H1 (cell line): ENCODE measurements around the gene PFKFB3. TPM values are rescaled to one million over a fixed set of nuclear protein-coding genes. Genes with fewer than 3 reads are reported as not detected.

ENCODE experiments used
- CTCF ChIA-PET: fragments of 300-600 bp; sonication (Branson Sonifier 250); formaldehyde crosslinking; loops from one replicate; lab custom pipeline; 2021; ENCODE audit not compliant: partially characterized antibody; lab: Charles Lee
- POLR2A ChIA-PET: fragments of 300-600 bp; sonication (Branson Sonifier 250); formaldehyde crosslinking; loops from one replicate; lab custom pipeline; 2021; ENCODE audit warnings: inconsistent platforms; ENCODE audit not compliant: partially characterized antibody; lab: Charles Lee
- DNase-seq, 2 experiments: peaks; one replicate each; pipeline versions ENCODE4 v3.0.0 to v3.0.0-alpha.2; 2010 to 2022; ENCODE audit warnings: low spot score in 2 of 2, low read depth in 1 of 2, mixed read lengths in 1 of 2
- FAIRE-seq: peaks from 2 replicates; lab custom pipeline; 2011; peaks lifted over from hg19 to GRCh38; lab: Jason Lieb, UNC
- H2AFZ ChIP-seq: 2 replicates; pipeline ENCODE4 v1.8.1; 2012; ENCODE audit warnings: low read length, inconsistent platforms
- H2AK5ac ChIP-seq: 2 replicates; pipeline ENCODE4 v1.6.1; 2013; ENCODE audit warnings: low read depth, low read length
- H2BK120ac ChIP-seq: replicated peaks from 2 replicates; pipeline ENCODE3; 2013; ENCODE audit warnings: low read depth, low read length, inconsistent platforms
- H2BK12ac ChIP-seq: 2 replicates; pipeline ENCODE4 v1.6.1; 2013; ENCODE audit warnings: low read depth, low read length
- H2BK15ac ChIP-seq: 2 replicates; pipeline ENCODE4 v1.6.1; 2013; ENCODE audit warnings: low read length
- H2BK20ac ChIP-seq: 2 replicates; pipeline ENCODE4 v1.6.1; 2013; ENCODE audit warnings: low read length
- H2BK5ac ChIP-seq: 2 replicates; pipeline ENCODE4 v1.6.1; 2013; ENCODE audit warnings: low read depth, low read length
- H3K14ac ChIP-seq: 2 replicates; pipeline ENCODE4 v1.6.1; 2013; ENCODE audit warnings: inconsistent platforms; ENCODE audit not compliant: insufficient read length
- H3K18ac ChIP-seq: 2 replicates; pipeline ENCODE4 v1.6.1; 2013; ENCODE audit warnings: low read length; ENCODE audit errors: extremely low read depth
- H3K23ac ChIP-seq: 2 replicates; pipeline ENCODE4 v1.6.1; 2013; ENCODE audit warnings: inconsistent platforms; ENCODE audit not compliant: insufficient read length
- H3K23me2 ChIP-seq: 2 replicates; pipeline ENCODE4 v1.6.1; 2013; ENCODE audit warnings: low read depth, low read length
- H3K27ac ChIP-seq: 2 replicates; pipeline ENCODE4 v1.6.1; 2011; ENCODE audit warnings: low read depth, low read length, inconsistent platforms
- H3K27me3 ChIP-seq, 4 experiments: replicated peaks in 1 of 4; 1 replicate in 1 of 4; 2 replicates in 3 of 4; pipeline versions ENCODE4 v1.6.1 to v1.8.1; 2011 to 2013; ENCODE audit warnings: low read length in 3 of 4, mild to moderate bottlenecking in 3 of 4, inconsistent platforms in 2 of 4, mixed read lengths in 2 of 4, moderate library complexity in 1 of 4; ENCODE audit not compliant: control insufficient read depth in 3 of 4, insufficient read depth in 3 of 4; ENCODE audit errors: extremely low read depth in 1 of 4
- H3K36me3 ChIP-seq, 4 experiments: 2 replicates each; pipeline versions ENCODE4 v1.6.1 to v1.8.1; 2011 to 2013; ENCODE audit warnings: mild to moderate bottlenecking in 4 of 4, low read length in 3 of 4, moderate library complexity in 2 of 4, control low read depth in 1 of 4, inconsistent platforms in 1 of 4; ENCODE audit not compliant: insufficient read depth in 4 of 4, control insufficient read depth in 2 of 4
- H3K4ac ChIP-seq: replicated peaks from 2 replicates; pipeline ENCODE3; 2013; ENCODE audit warnings: low read length, low read depth, mixed read lengths, inconsistent platforms; ENCODE audit not compliant: insufficient read length
- H3K4me1 ChIP-seq, 4 experiments: replicated peaks in 1 of 4; 1 replicate in 1 of 4; 2 replicates in 3 of 4; pipeline versions ENCODE4 v1.6.1 to v1.8.1; 2011 to 2013; ENCODE audit warnings: low read length in 3 of 4, inconsistent platforms in 2 of 4, mixed read lengths in 1 of 4; ENCODE audit not compliant: insufficient read depth in 4 of 4, control insufficient read depth in 3 of 4
- H3K4me2 ChIP-seq, 2 experiments: 2 replicates each; pipeline versions ENCODE4 v1.6.1 to v1.8.1; 2011 to 2013; ENCODE audit warnings: low read depth in 2 of 2, low read length in 2 of 2, control low read depth in 1 of 2, inconsistent platforms in 1 of 2, mild to moderate bottlenecking in 1 of 2; ENCODE audit not compliant: insufficient read depth in 1 of 2
- H3K4me3 ChIP-seq, 4 experiments: fragments of 200-600, 300-600 bp in 1 of 4; sonication (generic), shearing (Covaris generic), sonication (Bioruptor Twin) in 1 of 4; 2 replicates each; pipeline versions ENCODE4 v1.5.1 to v1.8.1; 2011 to 2016; ENCODE audit warnings: low read length in 4 of 4, low read depth in 3 of 4, control low read depth in 2 of 4, inconsistent platforms in 2 of 4, mild to moderate bottlenecking in 2 of 4, mixed read lengths in 1 of 4, moderate library complexity in 1 of 4; ENCODE audit not compliant: insufficient read depth in 2 of 4; ENCODE audit errors: extremely low read depth in 1 of 4
- H3K56ac ChIP-seq: replicated peaks from 2 replicates; pipeline ENCODE3; 2013; ENCODE audit warnings: low read depth, mild to moderate bottlenecking, mixed read lengths, low read length, inconsistent platforms; ENCODE audit not compliant: insufficient read length
- H3K79me1 ChIP-seq: 2 replicates; pipeline ENCODE4 v1.6.1; 2013; ENCODE audit warnings: low read depth, low read length, control low read depth
- H3K79me2 ChIP-seq, 2 experiments: 2 replicates each; pipeline versions ENCODE4 v1.6.1 to v1.8.1; 2012 to 2013; ENCODE audit warnings: low read length in 2 of 2, mild to moderate bottlenecking in 2 of 2, inconsistent platforms in 1 of 2; ENCODE audit not compliant: insufficient read depth in 2 of 2, control insufficient read depth in 1 of 2
- H3K9ac ChIP-seq, 4 experiments: replicated peaks in 1 of 4; 1 replicate in 1 of 4; 2 replicates in 3 of 4; pipeline versions ENCODE4 v1.6.1 to v1.8.1; 2011 to 2013; ENCODE audit warnings: low read depth in 3 of 4, low read length in 3 of 4, control low read depth in 2 of 4, mild to moderate bottlenecking in 2 of 4, moderate library complexity in 2 of 4, inconsistent platforms in 1 of 4; ENCODE audit errors: extremely low read depth in 1 of 4
- H3K9me3 ChIP-seq, 2 experiments: 2 replicates each; pipeline versions ENCODE4 v1.6.1 to v1.8.1; 2012 to 2013; ENCODE audit warnings: mild to moderate bottlenecking in 2 of 2, moderate library complexity in 2 of 2, control low read depth in 1 of 2, inconsistent platforms in 1 of 2, low read depth in 1 of 2, low read length in 1 of 2, mixed read lengths in 1 of 2; ENCODE audit not compliant: insufficient read depth in 2 of 2
- H4K20me1 ChIP-seq, 2 experiments: replicated peaks in 1 of 2; 2 replicates each; pipeline versions ENCODE3 to v1.8.1; 2011 to 2013; ENCODE audit warnings: inconsistent platforms in 2 of 2, low read length in 2 of 2, mild to moderate bottlenecking in 1 of 2; ENCODE audit not compliant: insufficient read depth in 2 of 2, control insufficient read depth in 1 of 2
- H4K5ac ChIP-seq: 2 replicates; pipeline ENCODE4 v1.6.1; 2013; ENCODE audit warnings: low read length, low read depth, mixed read lengths, inconsistent platforms; ENCODE audit not compliant: insufficient read length
- H4K8ac ChIP-seq: 2 replicates; pipeline ENCODE4 v1.8.0; 2013; ENCODE audit warnings: mild to moderate bottlenecking, moderate library complexity, low read length, inconsistent platforms; ENCODE audit not compliant: insufficient read depth; ENCODE audit errors: extremely low read depth
- H4K91ac ChIP-seq: replicated peaks from 2 replicates; pipeline ENCODE3; 2013; ENCODE audit warnings: low read length, mixed read lengths, inconsistent platforms; ENCODE audit not compliant: insufficient read length
- ASH2L ChIP-seq: fragments of 200-600, 300-600 bp; sonication (generic); IDR thresholded peaks from one replicate; pipeline ENCODE4 v1.7.1; 2017; ENCODE audit warnings: low read length
- CEBPB ChIP-seq: IDR thresholded peaks from 2 replicates; pipeline ENCODE4 v1.6.1; 2012; ENCODE audit warnings: low read depth, low read length
- CHD2 ChIP-seq: IDR thresholded peaks from 2 replicates; pipeline ENCODE4 v1.6.1; 2012; ENCODE audit warnings: low read length, improper control_type of control experiment
- CREB1 ChIP-seq: IDR thresholded peaks from 2 replicates; pipeline ENCODE4 v1.6.1; 2012; ENCODE audit warnings: inconsistent platforms
- E2F6 ChIP-seq: IDR thresholded peaks from 2 replicates; pipeline ENCODE4 v1.6.1; 2012; ENCODE audit warnings: inconsistent platforms
- HDAC6 ChIP-seq: IDR thresholded peaks from one replicate; pipeline ENCODE4 v1.7.1; 2012; ENCODE audit warnings: low read depth, mild to moderate bottlenecking, inconsistent platforms, low read length, moderate library complexity
- MAFK ChIP-seq: IDR thresholded peaks from 2 replicates; pipeline ENCODE4 v1.6.1; 2012; ENCODE audit warnings: low read depth, mild to moderate bottlenecking, improper control_type of control experiment, low read length
- POLR2AphosphoS5 ChIP-seq: IDR thresholded peaks from 2 replicates; pipeline ENCODE4 v1.6.1; 2011; ENCODE audit warnings: low read depth, low read length
- RNF2 ChIP-seq: fragments of 200-900, 300-1000 bp; sonication (generic); IDR thresholded peaks from 2 replicates; pipeline ENCODE4 v1.7.1; 2016; ENCODE audit warnings: borderline replicate concordance, low read depth, mild to moderate bottlenecking, antibody characterized with exemption, low read length; ENCODE audit not compliant: poor library complexity, severe bottlenecking; ENCODE audit errors: missing control alignments
- RXRA ChIP-seq: IDR thresholded peaks from 2 replicates; pipeline ENCODE4 v1.6.1; 2011; ENCODE audit warnings: low read depth, mild to moderate bottlenecking, low read length, moderate library complexity; ENCODE audit not compliant: insufficient read depth
- SAP30 ChIP-seq: fragments of 300-600 bp; sonication (generic); IDR thresholded peaks from 2 replicates; pipeline ENCODE4 v1.7.1; 2012; ENCODE audit warnings: low read length, moderate library complexity, mild to moderate bottlenecking, inconsistent platforms; ENCODE audit not compliant: insufficient read depth, insufficient replicate concordance
- TAF1 ChIP-seq: IDR thresholded peaks from 2 replicates; pipeline ENCODE4 v1.6.1; 2011; ENCODE audit warnings: mild to moderate bottlenecking, low read depth, low read length
- TAF7 ChIP-seq: optimal IDR thresholded peaks from 2 replicates; pipeline ENCODE3; 2011; ENCODE audit warnings: low read depth, mild to moderate bottlenecking, inconsistent platforms, low read length, moderate library complexity, borderline replicate concordance
- TBP ChIP-seq: IDR thresholded peaks from 2 replicates; pipeline ENCODE4 v1.6.1; 2011; ENCODE audit warnings: low read depth, low read length, improper control_type of control experiment
- WGBS, 2 experiments: shearing (Covaris generic) in 1 of 2; methylation state at CpG; one replicate each; pipeline versions ENCODE4 v1.1.6 to v1.1.7; 2013 to 2015; ENCODE audit warnings: low lambda C conversion rate in 2 of 2, mixed read lengths in 2 of 2, inconsistent platforms in 1 of 2, low coverage in 1 of 2, missing lambda C conversion rate in 1 of 2; ENCODE audit not compliant: insufficient replicate concordance in 2 of 2, insufficient coverage in 1 of 2, insufficient read length in 1 of 2; ENCODE audit errors: extremely low coverage in 1 of 2, missing lambda C conversion rate in 1 of 2; 5-methylcytosine and 5-hydroxymethylcytosine counted together
- polyA plus RNA-seq, 7 experiments: library from polyadenylated mRNA; depleted of rRNA in 3 of 7; stranded (reverse) in 5 of 7; unstranded in 2 of 7; fragments of >200 nt in 5 of 7; fragments of 200-250 nt in 2 of 7; gene quantifications; 1 replicate in 5 of 7; 2 replicates in 1 of 7; 4 replicates in 1 of 7; pipeline versions ENCODE4 v1.2.1 to v1.2.3, GENCODE V29; 2011 to 2013; ENCODE audit warnings: missing spikeins in 2 of 7, mixed read lengths in 2 of 7
- total RNA-seq: library from RNA; stranded (reverse); fragmentation: NEBNext Ultra II Directional; extraction: Animal tissue kit (Norgen Biotek cat#: 25700); gene quantifications from 2 replicates; pipeline ENCODE4 v1.2.1, GENCODE V29; 2021

PFKFB3 gene
- total and polyA plus RNA-seq, 2 of the 8 experiments (the other 6 are each of a cell fraction or from before 2014, with no cell fraction given): 15.6 to 32.0 TPM

- no peaks in the 10 kb centered on the region for H3K23me2 ChIP-seq
- no peak overlapping the region for H3K23ac ChIP-seq
- H3K18ac ChIP-seq: no peak overlapping the region
- H3K56ac ChIP-seq: no peak overlapping the region
- FAIRE-seq (no peak), DNase-seq (no peak)
- H3K4me1 ChIP-seq: no peaks in the 10 kb centered on the region
- no peak overlapping the region for H2BK15ac ChIP-seq
- H3K27me3 ChIP-seq: no peaks in the 10 kb centered on the region
- H2BK20ac ChIP-seq: no peak overlapping the region
- H4K91ac ChIP-seq: no peak overlapping the region
- H2AK5ac ChIP-seq: no peak overlapping the region
- H3K79me2 ChIP-seq: no peaks in the 10 kb centered on the region
- no peak overlapping the region for H4K5ac ChIP-seq
- peaks cover 2% of the 10 kb centered on the region; the same call in 1 of the 2 replicates for H3K79me1 ChIP-seq
- H3K14ac ChIP-seq: no peak overlapping the region
- H2AFZ ChIP-seq: no peak overlapping the region
- no peak overlapping the region for H4K8ac ChIP-seq
- WGBS, 2 experiments: 93% methylated on average over 12 of the region's 19 CpGs; no CpG with 5 or more reads in 1 of the 2 experiments
- H3K27ac ChIP-seq: no peak overlapping the region
- H3K4me3 ChIP-seq: no peak overlapping the region
- no peak overlapping the region for H3K4ac ChIP-seq
- H2BK12ac ChIP-seq: no peak overlapping the region
- H3K4me2 ChIP-seq: no peak overlapping the region
- H3K36me3 ChIP-seq: peaks cover 23 to 86% (median 64%) of the 10 kb centered on the region in 4 experiments
- no peak overlapping the region for H2BK5ac ChIP-seq
- H3K9me3 ChIP-seq: no peaks in the 10 kb centered on the region
- no peak overlapping the region for H3K9ac ChIP-seq
- CTCF ChIA-PET: interaction anchor here (1.2 to 1.8 kb wide), 3 partner anchors 14 to 179 kb away, joined by 3 to 5 read pairs (median 3); no protein-coding TSS in a partner anchor
- H4K20me1 ChIP-seq: peaks cover 7 to 15% of the 10 kb centered on the region in 2 experiments
- POLR2A ChIA-PET: interaction anchor here (1.5 to 2.4 kb wide), 2 partner anchors 10 to 20 kb away, joined by 4 to 6 read pairs; partner anchors contain the start of gene PFKFB3
- no peak overlapping the region for H2BK120ac ChIP-seq
- TF ChIP-seq POLR2AphosphoS5: no peak
- TF ChIP-seq ASH2L: no peak
- no peak for TF ChIP-seq MAFK
- TF ChIP-seq TAF1: no peak
- no peak for TF ChIP-seq TAF7
- no peak for TF ChIP-seq RXRA
- TF ChIP-seq CHD2: no peak
- no peak for TF ChIP-seq RNF2
- TF ChIP-seq TBP: no peak
- no peak for TF ChIP-seq SAP30
- no peak for TF ChIP-seq HDAC6
- no peak for TF ChIP-seq CREB1
- no peak for TF ChIP-seq E2F6
- TF ChIP-seq CEBPB: no peak
These were observed 20.0 kb downstream of the PFKFB3 start for GRCh38 chr10:6222755-6223154.
